Mesothelial cell of epicardium (in vitro differentiated cells): ENCODE data around the gene VSIG10L. TPM values are rescaled to one million over a fixed set of nuclear protein-coding genes. Genes with fewer than 3 reads are reported as not detected.

Experiments used
- DNase-seq, 2 experiments: peaks; one replicate each; pipeline ENCODE4 v3.0.0; 2021; ENCODE audit warnings: low spot score in 2 of 2; ENCODE audit not compliant: unreplicated experiment in 2 of 2
- H3K27ac Mint-ChIP-seq: 2 replicates; pipeline ENCODE4 v1.8.0; 2021; ENCODE audit warnings: mixed read lengths
- H3K27me3 Mint-ChIP-seq: 2 replicates; pipeline ENCODE4 v1.8.0; 2021; ENCODE audit warnings: low read depth, mixed read lengths
- H3K36me3 Mint-ChIP-seq: 2 replicates; pipeline ENCODE4 v1.8.0; 2021; ENCODE audit warnings: mixed read lengths
- H3K4me1 Mint-ChIP-seq: 2 replicates; pipeline ENCODE4 v1.8.0; 2021; ENCODE audit warnings: mixed read lengths
- H3K4me3 Mint-ChIP-seq: 2 replicates; pipeline ENCODE4 v1.8.0; 2021; ENCODE audit warnings: mild to moderate bottlenecking, moderate library complexity, mixed read lengths
- H3K9me3 Mint-ChIP-seq: 2 replicates; pipeline ENCODE4 v1.8.0; 2021; ENCODE audit warnings: mixed read lengths
- CTCF ChIP-seq: fragments of 200-600 bp; sonication (generic); IDR thresholded peaks from one replicate; pipeline ENCODE4 v1.5.0; 2021; ENCODE audit warnings: antibody characterized with exemption; ENCODE audit not compliant: unreplicated experiment
- total RNA-seq: library from RNA; stranded (reverse); gene quantifications from 3 replicates; pipeline ENCODE4 v1.2.1, GENCODE V29; 2021

VSIG10L gene
- total RNA-seq, result 8.1 to 8.9 TPM (median 8.6 TPM) in 3 replicates

- peaks cover 15% of the 10 kb centered on the region for H3K27me3 Mint-ChIP-seq
- no peak for DNase-seq
- peaks cover 7% of the 10 kb centered on the region for H3K36me3 Mint-ChIP-seq
- TF ChIP-seq CTCF, result no peak
- peaks cover 25% of the 10 kb centered on the region for H3K4me1 Mint-ChIP-seq
- no peaks in the 10 kb centered on the region for H3K9me3 Mint-ChIP-seq
- peak within 1 kb of the TSS; percentile 48 for H3K4me3 Mint-ChIP-seq
- H3K27ac Mint-ChIP-seq, result no peak within 1 kb of the TSS
These were observed at the start of gene VSIG10L for GRCh38 chr19:51341976-51342580. VSIG10L (minus strand) TSS chr19:51342139; CDS start chr19:51342124, 15 bp downstream.

GRCh38 chr19:51391073-51391611, 49.2 kb upstream of the VSIG10L start:
- DNase-seq, result no peak
- Mint-ChIP-seq H3K36me3 (no peaks in the 10 kb centered on the region), H3K9me3 (no peaks in the 10 kb centered on the region), H3K4me3 (peak overlapping the region; percentile 45), H3K27me3 (no peaks in the 10 kb centered on the region), H3K27ac (peak overlapping the region; percentile 51), H3K4me1 (peaks cover 17% of the 10 kb centered on the region)
- no peak for TF ChIP-seq CTCF

- H3K27ac Mint-ChIP-seq, result no peak overlapping the region
- TF ChIP-seq CTCF, result no peak
- no peak for DNase-seq
- H3K36me3 Mint-ChIP-seq, result no peaks in the 10 kb centered on the region
- H3K9me3 Mint-ChIP-seq, result no peaks in the 10 kb centered on the region
- H3K27me3 Mint-ChIP-seq, result no peaks in the 10 kb centered on the region
- H3K4me3 Mint-ChIP-seq, result no peak overlapping the region
- H3K4me1 Mint-ChIP-seq, result peaks cover 10% of the 10 kb centered on the region
These were observed 47.2 kb upstream of the VSIG10L start for GRCh38 chr19:51389143-51389542.

GRCh38 chr19:51387924-51388389, 46.0 kb upstream of the VSIG10L start, which contains the start of gene LIM2:
LIM2 (minus strand) TSS chr19:51387974; CDS start chr19:51387443, 531 bp downstream.
- Mint-ChIP-seq H3K36me3 (no peaks in the 10 kb centered on the region), H3K9me3 (no peaks in the 10 kb centered on the region), H3K27me3 (no peaks in the 10 kb centered on the region), H3K27ac (no peak within 1 kb of the TSS), H3K4me1 (peaks cover 6% of the 10 kb centered on the region), H3K4me3 (no peak within 1 kb of the TSS)
- TF ChIP-seq CTCF, result no peak
- DNase-seq, result no peak

- Mint-ChIP-seq H3K27me3 (no peaks in the 10 kb centered on the region), H3K4me3 (no peak overlapping the region), H3K9me3 (no peaks in the 10 kb centered on the region), H3K27ac (no peak overlapping the region), H3K4me1 (peaks cover 6% of the 10 kb centered on the region), H3K36me3 (no peaks in the 10 kb centered on the region)
- no peak for DNase-seq
- TF ChIP-seq CTCF, result no peak
These were observed 45.1 kb upstream of the VSIG10L start for GRCh38 chr19:51386882-51387520.
